ENCODE results near the gene RAPH1.

Gene RAPH1

DNA sequence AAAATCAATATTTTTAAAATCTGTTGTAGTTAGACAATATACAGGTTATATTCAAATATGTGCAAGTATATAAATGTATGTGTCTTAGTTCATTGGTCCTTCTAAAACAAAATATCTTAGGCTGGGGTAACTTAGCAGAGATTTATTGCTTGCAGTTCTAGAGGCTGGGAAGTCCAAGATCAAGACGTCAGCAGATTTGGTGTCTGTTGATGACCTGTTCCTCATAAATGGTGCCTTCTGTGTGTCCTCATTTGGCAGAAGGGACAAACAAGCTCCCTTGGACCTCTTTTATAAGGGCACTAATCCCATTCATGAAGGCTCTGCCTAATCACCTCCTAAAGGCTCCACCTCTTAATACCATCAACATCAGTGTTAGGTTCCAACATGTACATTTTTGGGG, 175.7 kb downstream of the RAPH1 start:
- no peak for DNase-seq

DNA sequence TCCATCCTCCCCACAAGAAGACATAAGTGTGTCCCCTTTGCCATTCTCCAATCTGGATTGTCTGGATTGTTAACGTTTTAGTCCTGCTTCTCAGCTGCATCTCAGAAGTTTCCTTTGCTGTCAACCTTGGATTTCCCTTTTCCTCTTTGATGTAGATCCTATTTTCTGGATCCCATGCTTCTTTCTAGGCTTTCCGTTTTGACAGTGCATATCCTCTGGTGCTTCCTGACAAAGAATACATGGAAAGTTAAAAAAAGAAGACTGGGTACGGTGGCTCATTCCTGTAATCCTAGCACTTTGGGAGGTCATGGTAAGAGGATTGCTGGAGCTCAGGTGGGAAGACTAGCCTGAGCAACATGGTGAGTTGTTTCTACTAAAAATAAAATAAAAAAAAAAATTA, 180.1 kb downstream of the RAPH1 start:
- no peak for DNase-seq

DNA sequence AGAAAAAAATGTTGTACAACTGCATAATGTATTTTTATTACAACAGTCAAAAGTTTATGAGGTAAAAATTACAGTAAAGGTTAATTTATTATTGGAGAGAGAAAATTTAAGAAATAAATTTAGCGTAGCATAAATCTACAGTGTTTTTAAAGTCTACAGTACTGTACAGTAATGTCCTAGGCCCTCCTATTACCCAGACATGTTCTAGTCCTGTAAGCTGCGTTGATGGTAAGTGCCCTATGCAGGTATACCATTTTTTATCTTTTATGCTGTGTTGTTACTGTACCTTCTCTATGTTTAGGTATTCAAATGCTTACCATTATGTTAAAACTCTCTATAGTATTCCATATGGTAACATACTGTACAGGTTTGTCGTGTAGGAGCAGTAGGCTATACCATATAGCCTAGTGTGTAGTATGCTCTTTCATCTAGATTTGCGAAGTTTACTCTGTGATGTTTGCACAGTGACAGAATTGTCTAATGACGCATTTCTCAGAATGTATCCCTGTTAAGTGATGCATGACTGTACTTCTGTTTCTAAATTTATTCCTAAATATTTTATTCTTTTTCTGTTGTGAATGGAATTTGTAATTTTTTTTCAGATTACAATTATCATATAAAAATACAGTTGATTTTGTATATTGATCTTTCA, 182.4 kb downstream of the RAPH1 start:
- DNase-seq, result no peak

DNA sequence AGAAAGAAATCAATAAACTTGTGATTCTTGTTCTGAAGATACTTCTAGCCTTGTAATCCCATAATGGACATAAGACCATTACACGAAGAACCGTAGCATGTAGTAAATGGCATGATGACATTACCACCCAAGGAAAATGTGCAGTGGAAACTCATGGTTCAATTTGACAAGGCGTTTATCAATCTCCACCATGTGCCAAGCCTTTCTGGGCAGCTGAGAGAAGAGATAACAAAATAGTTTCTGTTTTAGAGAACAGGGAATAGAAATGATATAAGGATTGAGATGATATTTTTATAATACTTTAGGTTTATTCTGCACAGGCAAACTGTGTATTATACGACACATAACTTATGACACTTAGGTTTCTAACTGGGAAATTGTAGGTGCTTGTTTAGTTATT, 187.7 kb downstream of the RAPH1 start:
- no peak for DNase-seq

DNA sequence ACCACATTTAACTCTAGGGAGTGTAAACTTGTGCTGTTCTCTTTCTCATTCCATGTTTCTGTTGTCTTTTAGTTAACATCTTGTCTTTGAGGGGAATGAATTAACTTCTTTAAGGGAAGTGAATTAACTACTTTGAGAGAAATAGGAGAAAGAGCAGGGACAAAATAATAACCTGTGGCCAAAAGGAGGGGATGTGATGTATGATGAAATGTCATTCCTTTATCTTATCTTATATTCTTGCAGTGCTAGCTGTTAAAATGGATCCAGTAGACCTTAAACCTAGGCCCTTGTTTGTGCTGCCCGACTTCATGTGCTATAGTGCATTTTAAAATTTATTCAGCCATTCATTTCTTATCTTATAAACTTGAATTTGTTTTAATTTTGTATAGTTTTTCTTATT, 188.5 kb downstream of the RAPH1 start:
- no peak for DNase-seq

DNA sequence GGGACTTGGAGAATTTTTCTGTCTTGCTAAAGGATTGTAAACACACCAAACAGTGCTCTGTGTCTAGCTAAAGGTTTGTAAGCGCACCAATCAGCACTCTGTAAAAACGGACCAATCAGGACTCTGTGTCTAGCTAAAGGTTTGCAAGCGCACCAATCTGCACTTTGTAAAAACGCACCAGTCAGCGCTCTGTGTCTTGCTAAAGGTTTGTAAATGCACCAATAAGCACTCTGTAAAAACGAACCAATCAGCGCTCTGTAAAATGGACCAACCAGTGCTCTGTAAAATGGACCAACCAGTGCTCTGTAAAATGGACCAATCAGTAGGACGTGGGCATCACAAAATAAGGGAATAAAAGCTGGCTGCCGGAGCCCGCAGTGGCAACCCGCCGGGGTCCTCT, 190.4 kb downstream of the RAPH1 start:
- DNase-seq, result no peak

Measured in NCI-H2171 (cell line).